ENCODE results near the gene TAAR5. TPM values are rescaled to one million over a fixed set of nuclear protein-coding genes. Genes with fewer than 3 reads are reported as not detected.

Gene TAAR5
- polyA plus RNA-seq, 3 donors, result not detected

DNA sequence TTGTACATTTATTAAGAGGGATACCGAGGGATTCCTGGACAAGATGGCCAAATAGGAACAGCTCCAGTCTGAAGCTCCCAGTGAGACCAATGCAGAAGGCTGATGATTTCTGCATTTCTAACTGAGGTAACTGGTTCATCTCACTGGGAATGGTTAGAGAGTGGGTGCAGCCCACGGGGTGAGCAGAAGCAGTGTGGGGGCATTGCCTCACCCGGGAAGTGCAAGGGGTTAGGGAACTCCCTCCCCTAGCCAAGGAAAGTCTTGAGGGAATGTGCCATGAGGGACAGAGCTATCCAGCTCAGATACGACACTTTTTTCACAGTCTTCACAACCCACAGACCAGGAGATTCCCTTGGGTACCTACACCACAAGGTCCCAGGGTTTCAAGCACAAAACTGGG lies 45.3 kb upstream of the TAAR5 start:
- H3K79me2 ChIP-seq (ENCODE audit: insufficient read depth, low read length), result no peaks in the 10 kb centered on the region
- no peak overlapping the region for H2AFZ ChIP-seq (ENCODE audit: insufficient read depth, low read depth, low read length, poor library complexity, severe bottlenecking)
- peaks cover 2 to 8% (median 5%) of the 10 kb centered on the region in 3 donors for H3K27me3 Mint-ChIP-seq (ENCODE audit: low read depth in 3 of 3)
- H3K36me3 Mint-ChIP-seq, result no peaks in the 10 kb centered on the region
- H3K27ac Mint-ChIP-seq, result no peak overlapping the region
- no peak overlapping the region for H3K4me2 ChIP-seq (replicated peaks; ENCODE audit: extremely low read depth, low read length, poor library complexity, severe bottlenecking)
- no peaks in the 10 kb centered on the region for H3K4me1 ChIP-seq (ENCODE audit: control insufficient read depth in 1 of 2, insufficient read depth in 2 of 2, low read length in 2 of 2)
- no peaks in the 10 kb centered on the region for H3K4me1 Mint-ChIP-seq
- H3K9ac ChIP-seq (ENCODE audit: insufficient read depth, low read length, poor library complexity, severe bottlenecking), result no peak overlapping the region
- H3K36me3 ChIP-seq (replicated peaks in 1 of 2; ENCODE audit: control insufficient read depth in 1 of 2, insufficient read depth in 2 of 2, low read length in 2 of 2), result no peaks in the 10 kb centered on the region
- no peaks in the 10 kb centered on the region for H4K20me1 ChIP-seq (ENCODE audit: insufficient read depth, low read length)
- H3K9me3 ChIP-seq (replicated peaks in 1 of 2; ENCODE audit: control insufficient read depth in 1 of 2, insufficient read depth in 1 of 2, low read length in 2 of 2), result no peaks in the 10 kb centered on the region
- TF ChIP-seq, protein P1, sequence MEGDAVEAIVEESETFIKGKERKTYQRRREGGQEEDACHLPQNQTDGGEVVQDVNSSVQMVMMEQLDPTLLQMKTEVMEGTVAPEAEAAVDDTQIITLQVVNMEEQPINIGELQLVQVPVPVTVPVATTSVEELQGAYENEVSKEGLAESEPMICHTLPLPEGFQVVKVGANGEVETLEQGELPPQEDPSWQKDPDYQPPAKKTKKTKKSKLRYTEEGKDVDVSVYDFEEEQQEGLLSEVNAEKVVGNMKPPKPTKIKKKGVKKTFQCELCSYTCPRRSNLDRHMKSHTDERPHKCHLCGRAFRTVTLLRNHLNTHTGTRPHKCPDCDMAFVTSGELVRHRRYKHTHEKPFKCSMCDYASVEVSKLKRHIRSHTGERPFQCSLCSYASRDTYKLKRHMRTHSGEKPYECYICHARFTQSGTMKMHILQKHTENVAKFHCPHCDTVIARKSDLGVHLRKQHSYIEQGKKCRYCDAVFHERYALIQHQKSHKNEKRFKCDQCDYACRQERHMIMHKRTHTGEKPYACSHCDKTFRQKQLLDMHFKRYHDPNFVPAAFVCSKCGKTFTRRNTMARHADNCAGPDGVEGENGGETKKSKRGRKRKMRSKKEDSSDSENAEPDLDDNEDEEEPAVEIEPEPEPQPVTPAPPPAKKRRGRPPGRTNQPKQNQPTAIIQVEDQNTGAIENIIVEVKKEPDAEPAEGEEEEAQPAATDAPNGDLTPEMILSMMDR (IDR thresholded peaks at IDR 0.05), result no peak
- peaks cover 2 to 13% (median 6%) of the 10 kb centered on the region in 7 donors for H3K9me3 Mint-ChIP-seq
- intact Hi-C loops (cut with micrococcal nuclease), result no loop called here
- WGBS (ENCODE audit: insufficient coverage), result 92% methylated on average over 2 of the region's 4 CpGs
- H3K4me3 Mint-ChIP-seq, result no peak overlapping the region
- H3K27ac ChIP-seq (ENCODE audit: low read depth in 1 of 2, low read length in 2 of 2), result no peak overlapping the region
- no peak overlapping the region for H3K4me3 ChIP-seq (replicated peaks in 1 of 3; ENCODE audit: low read depth in 2 of 3, low read length in 3 of 3)
- no peak for DNase-seq
- no peaks in the 10 kb centered on the region for H3K27me3 ChIP-seq (ENCODE audit: control insufficient read depth in 2 of 2, insufficient read depth in 2 of 2, low read length in 2 of 2)

DNA sequence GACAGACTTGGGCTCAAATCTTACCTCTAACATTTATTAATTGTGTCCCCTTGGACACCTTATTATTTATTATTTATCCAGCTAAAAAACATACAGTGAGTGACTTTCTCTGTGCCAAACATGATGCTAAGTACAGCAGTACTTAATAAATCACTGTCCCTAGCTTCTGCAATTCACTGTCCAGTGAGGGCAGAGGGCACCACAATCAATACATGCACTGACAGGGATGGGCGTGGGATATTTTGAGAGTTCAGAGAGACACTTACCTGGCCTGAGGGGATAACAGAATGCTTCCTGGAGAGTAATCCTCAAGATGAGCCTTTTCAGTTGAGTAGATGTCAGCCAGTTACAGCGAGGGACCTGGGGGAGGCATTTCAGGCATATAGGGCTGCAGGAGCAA lies 43.8 kb upstream of the TAAR5 start:
- Histone ChIP-seq H3K79me2 (ENCODE audit: insufficient read depth, low read length) (no peaks in the 10 kb centered on the region), H2AFZ (ENCODE audit: insufficient read depth, low read depth, low read length, poor library complexity, severe bottlenecking) (no peak overlapping the region), H3K4me1 (ENCODE audit: control insufficient read depth in 1 of 2, insufficient read depth in 2 of 2, low read length in 2 of 2) (no peaks in the 10 kb centered on the region), H3K27ac (ENCODE audit: low read depth in 1 of 2, low read length in 2 of 2) (no peak overlapping the region), H4K20me1 (ENCODE audit: insufficient read depth, low read length) (no peaks in the 10 kb centered on the region), H3K36me3 (replicated peaks in 1 of 2; ENCODE audit: control insufficient read depth in 1 of 2, insufficient read depth in 2 of 2, low read length in 2 of 2) (no peaks in the 10 kb centered on the region), H3K9me3 (replicated peaks in 1 of 2; ENCODE audit: control insufficient read depth in 1 of 2, insufficient read depth in 1 of 2, low read length in 2 of 2) (no peaks in the 10 kb centered on the region), H3K4me3 (replicated peaks in 1 of 3; ENCODE audit: low read depth in 2 of 3, low read length in 3 of 3) (no peak overlapping the region), H3K9ac (ENCODE audit: insufficient read depth, low read length, poor library complexity, severe bottlenecking) (no peak overlapping the region), H3K27me3 (ENCODE audit: control insufficient read depth in 2 of 2, insufficient read depth in 2 of 2, low read length in 2 of 2) (no peaks in the 10 kb centered on the region), H3K4me2 (replicated peaks; ENCODE audit: extremely low read depth, low read length, poor library complexity, severe bottlenecking) (no peak overlapping the region)
- no peak overlapping the region for H3K4me3 Mint-ChIP-seq
- peaks cover 2 to 11% (median 6%) of the 10 kb centered on the region in 3 donors for H3K27me3 Mint-ChIP-seq (ENCODE audit: low read depth in 3 of 3)
- peaks cover 4 to 15% (median 9%) of the 10 kb centered on the region in 7 donors for H3K9me3 Mint-ChIP-seq
- WGBS (ENCODE audit: insufficient coverage), result 100% methylated on average over 1 of the region's 2 CpGs
- TF ChIP-seq, protein P1 (IDR thresholded peaks at IDR 0.05), result no peak
- no peak for DNase-seq
- H3K4me1 Mint-ChIP-seq, result no peaks in the 10 kb centered on the region
- intact Hi-C loops (cut with micrococcal nuclease), result no loop called here
- H3K36me3 Mint-ChIP-seq, result no peaks in the 10 kb centered on the region
- no peak overlapping the region for H3K27ac Mint-ChIP-seq

All from CD14-positive monocyte (primary cell).